Calu3 (cell line): Measurements from ENCODE around the gene ABRACL. TPM values are rescaled to one million over a fixed set of nuclear protein-coding genes. Genes with fewer than 3 reads are reported as not detected.
"Not testable (repeated sequence)": the region's sequence is repeated elsewhere in the genome, so short reads cannot be mapped to it uniquely, and the experiment has no call there.

ENCODE experiments used
- BruUV-seq: library from RNA; stranded (reverse); fragments of 400-500 nt; replicated peaks from 2 replicates; lab custom pipeline; 2021; lab: Mats Ljungman, UMichigan
- CTCF ChIA-PET: fragments of 300-600 bp; sonication (Branson Sonifier 250); formaldehyde crosslinking; loops from one replicate; lab custom pipeline; 2022; ENCODE audit warnings: antibody characterized with exemption; lab: Charles Lee
- DNase-seq: peaks from one replicate; pipeline ENCODE4 v3.0.0; 2022
- H3K27ac Mint-ChIP-seq: one replicate; pipeline ENCODE4 v1.8.0; 2022; ENCODE audit warnings: mixed read lengths; ENCODE audit not compliant: unreplicated experiment
- H3K27me3 Mint-ChIP-seq: one replicate; pipeline ENCODE4 v1.8.0; 2022; ENCODE audit warnings: mixed read lengths; ENCODE audit not compliant: unreplicated experiment
- H3K36me3 Mint-ChIP-seq: one replicate; pipeline ENCODE4 v1.8.0; 2022; ENCODE audit warnings: mild to moderate bottlenecking, moderate library complexity, mixed read lengths; ENCODE audit not compliant: insufficient read depth, unreplicated experiment
- H3K4me1 Mint-ChIP-seq: one replicate; pipeline ENCODE4 v1.8.0; 2022; ENCODE audit warnings: mild to moderate bottlenecking, low read depth, mixed read lengths; ENCODE audit not compliant: unreplicated experiment
- H3K4me3 Mint-ChIP-seq: one replicate; pipeline ENCODE4 v1.8.0; 2022; ENCODE audit warnings: mild to moderate bottlenecking, low read depth, moderate library complexity, mixed read lengths; ENCODE audit not compliant: unreplicated experiment
- H3K9me3 Mint-ChIP-seq: one replicate; pipeline ENCODE4 v1.8.0; 2022; ENCODE audit warnings: low read depth, mixed read lengths; ENCODE audit not compliant: unreplicated experiment
- CTCF ChIP-seq: fragments of 200-600 bp; IDR thresholded peaks from one replicate; pipeline ENCODE4 v1.8.0; 2022; ENCODE audit warnings: antibody characterized with exemption; ENCODE audit not compliant: unreplicated experiment
- intact Hi-C: fragments of 100-400 bp; cut with micrococcal nuclease; formaldehyde crosslinking; loops from one replicate; pipeline ENCODE4 v1.10.0; 2022; ENCODE audit not compliant: unreplicated experiment
- total RNA-seq: library from RNA; stranded (reverse); gene quantifications from 2 replicates; pipeline ENCODE4 v1.2.3, GENCODE V29; 2022

ABRACL gene
- total RNA-seq, 1 experiment from 2014 or later: 40.4 TPM

GRCh38 chr6:138989098-138989983, 39.2 kb upstream of the ABRACL start:
- Mint-ChIP-seq H3K27me3 (no peaks in the 10 kb centered on the region), H3K4me1 (no peaks in the 10 kb centered on the region), H3K9me3 (no peaks in the 10 kb centered on the region), H3K27ac (no peak overlapping the region), H3K36me3 (peaks cover 21% of the 10 kb centered on the region), H3K4me3 (no peak overlapping the region)
- intact Hi-C loops: loop anchor here (5.0 kb wide), 1 partner anchor 38 kb away; the partner anchor contains the start of gene ABRACL
- CTCF ChIA-PET: no interaction called here
- TF ChIP-seq CTCF: no peak
- DNase-seq: no peak
- BruUV-seq: no TSS peak

- CTCF ChIA-PET: no interaction called here
- H3K36me3 Mint-ChIP-seq: peaks cover 21% of the 10 kb centered on the region
- TF ChIP-seq CTCF: no peak
- no TSS peak for BruUV-seq
- no peak overlapping the region for H3K4me3 Mint-ChIP-seq
- DNase-seq: no peak
- intact Hi-C loops: no loop called here
- H3K4me1 Mint-ChIP-seq: no peaks in the 10 kb centered on the region
- no peak overlapping the region for H3K27ac Mint-ChIP-seq
- no peaks in the 10 kb centered on the region for H3K9me3 Mint-ChIP-seq
- no peaks in the 10 kb centered on the region for H3K27me3 Mint-ChIP-seq
Measured at GRCh38 chr6:138991206-138991605, 37.3 kb upstream of the ABRACL start.

- H3K27me3 Mint-ChIP-seq, BruUV-seq, H3K36me3 Mint-ChIP-seq, DNase-seq, intact Hi-C loops, H3K27ac Mint-ChIP-seq, H3K4me1 Mint-ChIP-seq, CTCF ChIA-PET, H3K4me3 Mint-ChIP-seq, H3K9me3 Mint-ChIP-seq: not testable (repeated sequence)
Measured at GRCh38 chr6:138992965-138993364, 35.6 kb upstream of the ABRACL start.

- H3K9me3 Mint-ChIP-seq, CTCF ChIA-PET, BruUV-seq, H3K27me3 Mint-ChIP-seq, H3K4me1 Mint-ChIP-seq, H3K4me3 Mint-ChIP-seq, H3K27ac Mint-ChIP-seq, H3K36me3 Mint-ChIP-seq, intact Hi-C loops, DNase-seq: not testable (repeated sequence)
Measured at GRCh38 chr6:138993410-138993809, 35.1 kb upstream of the ABRACL start.

GRCh38 chr6:138996524-138996923, 32.0 kb upstream of the ABRACL start:
- H3K4me1 Mint-ChIP-seq: no peaks in the 10 kb centered on the region
- no peak for DNase-seq
- intact Hi-C loops: no loop called here
- TF ChIP-seq CTCF: no peak
- no peaks in the 10 kb centered on the region for H3K27me3 Mint-ChIP-seq
- no peaks in the 10 kb centered on the region for H3K9me3 Mint-ChIP-seq
- BruUV-seq: no TSS peak
- H3K36me3 Mint-ChIP-seq: no peaks in the 10 kb centered on the region
- H3K4me3 Mint-ChIP-seq: no peak overlapping the region
- CTCF ChIA-PET: no interaction called here
- H3K27ac Mint-ChIP-seq: no peak overlapping the region
